Measurements from ENCODE around the gene FOXN3. TPM values are rescaled to one million over a fixed set of nuclear protein-coding genes. Genes with fewer than 3 reads are reported as not detected.

FOXN3 gene
- total RNA-seq, 1 donor from 2014 or later = 41.4 TPM

- Mint-ChIP-seq H3K27me3 (ENCODE audit: low read depth) (no peaks in the 10 kb centered on the region), H3K36me3 (ENCODE audit: low read depth) (peaks cover 11% of the 10 kb centered on the region), H3K4me1 (peaks cover 15% of the 10 kb centered on the region), H3K27ac (ENCODE audit: unreplicated experiment) (no peak overlapping the region), H3K9me3 (no peaks in the 10 kb centered on the region), H3K4me3 (no peak overlapping the region)
- TF ChIP-seq CTCF (conservative IDR thresholded peaks at IDR 0.05) = no peak
- no peak for DNase-seq (ENCODE audit: low read depth, low spot score)
Measured at GRCh38 chr14:89382487-89382886, 34.5 kb downstream of the FOXN3 start.

- Mint-ChIP-seq H3K9me3 (no peaks in the 10 kb centered on the region), H3K27ac (ENCODE audit: unreplicated experiment) (no peak overlapping the region), H3K4me3 (no peak overlapping the region), H3K36me3 (ENCODE audit: low read depth) (peaks cover 11% of the 10 kb centered on the region), H3K27me3 (ENCODE audit: low read depth) (no peaks in the 10 kb centered on the region), H3K4me1 (peaks cover 8% of the 10 kb centered on the region)
- no peak for DNase-seq (ENCODE audit: low read depth, low spot score)
- no peak for TF ChIP-seq CTCF (conservative IDR thresholded peaks at IDR 0.05)
Measured at GRCh38 chr14:89379891-89380820, 36.9 kb downstream of the FOXN3 start.

GRCh38 chr14:89379006-89379405, 38.0 kb downstream of the FOXN3 start:
- DNase-seq (ENCODE audit: low read depth, low spot score) = no peak
- Mint-ChIP-seq H3K27me3 (ENCODE audit: low read depth) (no peaks in the 10 kb centered on the region), H3K9me3 (peaks cover 3% of the 10 kb centered on the region), H3K4me3 (no peak overlapping the region), H3K27ac (ENCODE audit: unreplicated experiment) (no peak overlapping the region), H3K4me1 (peaks cover 8% of the 10 kb centered on the region), H3K36me3 (ENCODE audit: low read depth) (peaks cover 15% of the 10 kb centered on the region)
- TF ChIP-seq CTCF (conservative IDR thresholded peaks at IDR 0.05) = no peak

GRCh38 chr14:89378119-89378518, 38.9 kb downstream of the FOXN3 start:
- H3K4me3 Mint-ChIP-seq = no peak overlapping the region
- H3K36me3 Mint-ChIP-seq (ENCODE audit: low read depth) = peaks cover 15% of the 10 kb centered on the region
- DNase-seq (ENCODE audit: low read depth, low spot score) = no peak
- H3K9me3 Mint-ChIP-seq = peaks cover 3% of the 10 kb centered on the region
- no peaks in the 10 kb centered on the region for H3K27me3 Mint-ChIP-seq (ENCODE audit: low read depth)
- TF ChIP-seq CTCF (conservative IDR thresholded peaks at IDR 0.05) = no peak
- no peak overlapping the region for H3K27ac Mint-ChIP-seq (ENCODE audit: unreplicated experiment)
- peaks cover 8% of the 10 kb centered on the region for H3K4me1 Mint-ChIP-seq

- H3K4me1 Mint-ChIP-seq = peaks cover 7% of the 10 kb centered on the region
- no peaks in the 10 kb centered on the region for H3K27me3 Mint-ChIP-seq (ENCODE audit: low read depth)
- no peak for DNase-seq (ENCODE audit: low read depth, low spot score)
- TF ChIP-seq CTCF (conservative IDR thresholded peaks at IDR 0.05) = no peak
- H3K4me3 Mint-ChIP-seq = no peak overlapping the region
- peaks cover 13% of the 10 kb centered on the region for H3K36me3 Mint-ChIP-seq (ENCODE audit: low read depth)
- peaks cover 3% of the 10 kb centered on the region for H3K9me3 Mint-ChIP-seq
- H3K27ac Mint-ChIP-seq (ENCODE audit: unreplicated experiment) = no peak overlapping the region
Measured at GRCh38 chr14:89377544-89377943, 39.5 kb downstream of the FOXN3 start.

Data from neural crest cell (in vitro differentiated cells).